ENCODE measurements around the gene SLC6A14.

The SLC6A14 gene
- 0 reads per million in 3 donors for total RNA-seq

- DNase-seq = no peak
- no peaks in the 10 kb centered on the region for H3K9me3 ChIP-seq (ENCODE audit: control insufficient read depth, low read length)
- no peak within 1 kb of the TSS for H3K27ac ChIP-seq (ENCODE audit: insufficient read depth, low read length, poor library complexity, severe bottlenecking)
- no peak within 1 kb of the TSS for H3K4me3 ChIP-seq (ENCODE audit: insufficient read depth, low read depth, low read length, poor library complexity, severe bottlenecking)
- no peaks in the 10 kb centered on the region for H3K4me1 ChIP-seq (ENCODE audit: control insufficient read depth, insufficient read depth, low read length, poor library complexity, severe bottlenecking)
- no peaks in the 10 kb centered on the region for H3K27me3 ChIP-seq (replicated peaks; ENCODE audit: control insufficient read depth, insufficient read depth, low read length, poor library complexity, severe bottlenecking)
- H3K36me3 ChIP-seq (ENCODE audit: control insufficient read depth, insufficient read depth, low read length) = no peaks in the 10 kb centered on the region
Observed at GRCh38 chrX:116436358-116436816, at the start of gene SLC6A14. Gene SLC6A14, plus strand, starts transcription at chrX:116436606. Its CDS starts 104 bp downstream, at chrX:116436710.

- no peak overlapping the region for H3K27ac ChIP-seq (ENCODE audit: insufficient read depth, low read length, poor library complexity, severe bottlenecking)
- H3K4me3 ChIP-seq (ENCODE audit: insufficient read depth, low read depth, low read length, poor library complexity, severe bottlenecking) = no peak overlapping the region
- H3K36me3 ChIP-seq (ENCODE audit: control insufficient read depth, insufficient read depth, low read length) = no peaks in the 10 kb centered on the region
- no peaks in the 10 kb centered on the region for H3K27me3 ChIP-seq (replicated peaks; ENCODE audit: control insufficient read depth, insufficient read depth, low read length, poor library complexity, severe bottlenecking)
- DNase-seq = no peak
- H3K4me1 ChIP-seq (ENCODE audit: control insufficient read depth, insufficient read depth, low read length, poor library complexity, severe bottlenecking) = no peaks in the 10 kb centered on the region
- no peaks in the 10 kb centered on the region for H3K9me3 ChIP-seq (ENCODE audit: control insufficient read depth, low read length)
Observed at GRCh38 chrX:116395752-116396151, 40.7 kb upstream of the SLC6A14 start.

GRCh38 chrX:116399681-116400080 is 36.7 kb upstream of the SLC6A14 start:
- Histone ChIP-seq H3K27ac (ENCODE audit: insufficient read depth, low read length, poor library complexity, severe bottlenecking) (no peak overlapping the region), H3K4me1 (ENCODE audit: control insufficient read depth, insufficient read depth, low read length, poor library complexity, severe bottlenecking) (no peaks in the 10 kb centered on the region), H3K9me3 (ENCODE audit: control insufficient read depth, low read length) (no peaks in the 10 kb centered on the region), H3K4me3 (ENCODE audit: insufficient read depth, low read depth, low read length, poor library complexity, severe bottlenecking) (no peak overlapping the region), H3K27me3 (replicated peaks; ENCODE audit: control insufficient read depth, insufficient read depth, low read length, poor library complexity, severe bottlenecking) (no peaks in the 10 kb centered on the region), H3K36me3 (ENCODE audit: control insufficient read depth, insufficient read depth, low read length) (no peaks in the 10 kb centered on the region)
- no peak for DNase-seq

GRCh38 chrX:116409219-116409618 is 27.2 kb upstream of the SLC6A14 start:
- H3K9me3 ChIP-seq (ENCODE audit: control insufficient read depth, low read length) = no peaks in the 10 kb centered on the region
- no peak overlapping the region for H3K27ac ChIP-seq (ENCODE audit: insufficient read depth, low read length, poor library complexity, severe bottlenecking)
- no peak overlapping the region for H3K4me3 ChIP-seq (ENCODE audit: insufficient read depth, low read depth, low read length, poor library complexity, severe bottlenecking)
- no peaks in the 10 kb centered on the region for H3K4me1 ChIP-seq (ENCODE audit: control insufficient read depth, insufficient read depth, low read length, poor library complexity, severe bottlenecking)
- H3K36me3 ChIP-seq (ENCODE audit: control insufficient read depth, insufficient read depth, low read length) = no peaks in the 10 kb centered on the region
- H3K27me3 ChIP-seq (replicated peaks; ENCODE audit: control insufficient read depth, insufficient read depth, low read length, poor library complexity, severe bottlenecking) = no peaks in the 10 kb centered on the region
- DNase-seq = no peak

- Histone ChIP-seq H3K27ac (ENCODE audit: insufficient read depth, low read length, poor library complexity, severe bottlenecking) (no peak overlapping the region), H3K4me1 (ENCODE audit: control insufficient read depth, insufficient read depth, low read length, poor library complexity, severe bottlenecking) (no peaks in the 10 kb centered on the region), H3K27me3 (replicated peaks; ENCODE audit: control insufficient read depth, insufficient read depth, low read length, poor library complexity, severe bottlenecking) (no peaks in the 10 kb centered on the region), H3K36me3 (ENCODE audit: control insufficient read depth, insufficient read depth, low read length) (no peaks in the 10 kb centered on the region), H3K4me3 (ENCODE audit: insufficient read depth, low read depth, low read length, poor library complexity, severe bottlenecking) (no peak overlapping the region), H3K9me3 (ENCODE audit: control insufficient read depth, low read length) (no peaks in the 10 kb centered on the region)
- no peak for DNase-seq
Observed at GRCh38 chrX:116413273-116413672, 23.1 kb upstream of the SLC6A14 start.

GRCh38 chrX:116417214-116417613 is 19.2 kb upstream of the SLC6A14 start:
- H3K27ac ChIP-seq (ENCODE audit: insufficient read depth, low read length, poor library complexity, severe bottlenecking) = no peak overlapping the region
- H3K4me1 ChIP-seq (ENCODE audit: control insufficient read depth, insufficient read depth, low read length, poor library complexity, severe bottlenecking) = no peaks in the 10 kb centered on the region
- no peak for DNase-seq
- H3K36me3 ChIP-seq (ENCODE audit: control insufficient read depth, insufficient read depth, low read length) = no peaks in the 10 kb centered on the region
- H3K27me3 ChIP-seq (replicated peaks; ENCODE audit: control insufficient read depth, insufficient read depth, low read length, poor library complexity, severe bottlenecking) = no peaks in the 10 kb centered on the region
- no peaks in the 10 kb centered on the region for H3K9me3 ChIP-seq (ENCODE audit: control insufficient read depth, low read length)
- H3K4me3 ChIP-seq (ENCODE audit: insufficient read depth, low read depth, low read length, poor library complexity, severe bottlenecking) = no peak overlapping the region

GRCh38 chrX:116417968-116418367 is 18.4 kb upstream of the SLC6A14 start:
- no peaks in the 10 kb centered on the region for H3K9me3 ChIP-seq (ENCODE audit: control insufficient read depth, low read length)
- no peak for DNase-seq

GRCh38 chrX:116427978-116428377 is 8.4 kb upstream of the SLC6A14 start:
- Histone ChIP-seq H3K4me1 (ENCODE audit: control insufficient read depth, insufficient read depth, low read length, poor library complexity, severe bottlenecking) (no peaks in the 10 kb centered on the region), H3K9me3 (ENCODE audit: control insufficient read depth, low read length) (no peaks in the 10 kb centered on the region), H3K4me3 (ENCODE audit: insufficient read depth, low read depth, low read length, poor library complexity, severe bottlenecking) (no peak overlapping the region), H3K27me3 (replicated peaks; ENCODE audit: control insufficient read depth, insufficient read depth, low read length, poor library complexity, severe bottlenecking) (no peaks in the 10 kb centered on the region), H3K36me3 (ENCODE audit: control insufficient read depth, insufficient read depth, low read length) (no peaks in the 10 kb centered on the region), H3K27ac (ENCODE audit: insufficient read depth, low read length, poor library complexity, severe bottlenecking) (no peak overlapping the region)
- no peak for DNase-seq

More at GRCh38 chrX:116417968-116418367, 18.4 kb upstream of the SLC6A14 start:
- H3K27ac ChIP-seq (ENCODE audit: insufficient read depth, low read length, poor library complexity, severe bottlenecking) = no peak overlapping the region
- H3K4me1 ChIP-seq (ENCODE audit: control insufficient read depth, insufficient read depth, low read length, poor library complexity, severe bottlenecking) = no peaks in the 10 kb centered on the region
- H3K4me3 ChIP-seq (ENCODE audit: insufficient read depth, low read depth, low read length, poor library complexity, severe bottlenecking) = no peak overlapping the region
- H3K36me3 ChIP-seq (ENCODE audit: control insufficient read depth, insufficient read depth, low read length) = no peaks in the 10 kb centered on the region
- no peaks in the 10 kb centered on the region for H3K27me3 ChIP-seq (replicated peaks; ENCODE audit: control insufficient read depth, insufficient read depth, low read length, poor library complexity, severe bottlenecking)

- no peak for DNase-seq
- Histone ChIP-seq H3K27ac (ENCODE audit: insufficient read depth, low read length, poor library complexity, severe bottlenecking) (no peak overlapping the region), H3K27me3 (replicated peaks; ENCODE audit: control insufficient read depth, insufficient read depth, low read length, poor library complexity, severe bottlenecking) (no peaks in the 10 kb centered on the region), H3K36me3 (ENCODE audit: control insufficient read depth, insufficient read depth, low read length) (no peaks in the 10 kb centered on the region), H3K4me3 (ENCODE audit: insufficient read depth, low read depth, low read length, poor library complexity, severe bottlenecking) (no peak overlapping the region), H3K4me1 (ENCODE audit: control insufficient read depth, insufficient read depth, low read length, poor library complexity, severe bottlenecking) (no peaks in the 10 kb centered on the region), H3K9me3 (ENCODE audit: control insufficient read depth, low read length) (no peaks in the 10 kb centered on the region)
Observed at GRCh38 chrX:116435597-116435996, 809 bp upstream of the SLC6A14 start.

GRCh38 chrX:116449156-116449555 is 12.8 kb downstream of the SLC6A14 start:
- no peaks in the 10 kb centered on the region for H3K9me3 ChIP-seq (ENCODE audit: control insufficient read depth, low read length)
- no peaks in the 10 kb centered on the region for H3K36me3 ChIP-seq (ENCODE audit: control insufficient read depth, insufficient read depth, low read length)

More at GRCh38 chrX:116449156-116449555, 12.8 kb downstream of the SLC6A14 start:
- H3K27ac ChIP-seq (ENCODE audit: insufficient read depth, low read length, poor library complexity, severe bottlenecking) = no peak overlapping the region
- no peak for DNase-seq
- no peaks in the 10 kb centered on the region for H3K4me1 ChIP-seq (ENCODE audit: control insufficient read depth, insufficient read depth, low read length, poor library complexity, severe bottlenecking)
- no peak overlapping the region for H3K4me3 ChIP-seq (ENCODE audit: insufficient read depth, low read depth, low read length, poor library complexity, severe bottlenecking)
- no peaks in the 10 kb centered on the region for H3K27me3 ChIP-seq (replicated peaks; ENCODE audit: control insufficient read depth, insufficient read depth, low read length, poor library complexity, severe bottlenecking)
